WI38 (cell line): ENCODE results near the gene ANTXR2.

ENCODE experiments used
- H3K4me3 ChIP-seq: 2 replicates; pipeline ENCODE4 v1.5.1; 2011; ENCODE audit warnings: low read depth, mild to moderate bottlenecking, control low read depth, low read length
- TF ChIP-seq, protein P1 (sequence below): IDR thresholded peaks from 2 replicates; pipeline ENCODE4 v1.5.1; 2012; ENCODE audit warnings: low read depth, mild to moderate bottlenecking, control low read depth, low read length

Gene ANTXR2

DNA sequence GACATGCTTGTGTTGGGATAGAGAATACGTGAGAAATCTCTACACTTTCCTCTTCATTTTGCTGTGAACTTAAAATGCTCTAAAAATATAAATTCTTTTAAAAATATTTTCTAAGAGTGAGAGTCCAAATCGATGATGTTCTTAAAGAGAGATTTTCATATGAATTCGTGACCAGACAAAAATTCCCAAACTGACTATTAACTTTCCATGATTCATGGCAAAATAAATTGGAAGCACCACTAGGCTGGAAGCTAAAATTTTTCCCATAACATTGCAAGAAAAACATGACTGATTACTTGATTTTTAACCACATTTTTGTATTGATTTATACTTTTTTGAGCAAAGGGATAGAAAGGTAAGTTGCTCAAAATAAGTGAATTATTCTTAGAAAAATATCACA lies 201.1 kb downstream of the ANTXR2 start:
- no peak overlapping the region for H3K4me3 ChIP-seq
- TF ChIP-seq, protein P1, sequence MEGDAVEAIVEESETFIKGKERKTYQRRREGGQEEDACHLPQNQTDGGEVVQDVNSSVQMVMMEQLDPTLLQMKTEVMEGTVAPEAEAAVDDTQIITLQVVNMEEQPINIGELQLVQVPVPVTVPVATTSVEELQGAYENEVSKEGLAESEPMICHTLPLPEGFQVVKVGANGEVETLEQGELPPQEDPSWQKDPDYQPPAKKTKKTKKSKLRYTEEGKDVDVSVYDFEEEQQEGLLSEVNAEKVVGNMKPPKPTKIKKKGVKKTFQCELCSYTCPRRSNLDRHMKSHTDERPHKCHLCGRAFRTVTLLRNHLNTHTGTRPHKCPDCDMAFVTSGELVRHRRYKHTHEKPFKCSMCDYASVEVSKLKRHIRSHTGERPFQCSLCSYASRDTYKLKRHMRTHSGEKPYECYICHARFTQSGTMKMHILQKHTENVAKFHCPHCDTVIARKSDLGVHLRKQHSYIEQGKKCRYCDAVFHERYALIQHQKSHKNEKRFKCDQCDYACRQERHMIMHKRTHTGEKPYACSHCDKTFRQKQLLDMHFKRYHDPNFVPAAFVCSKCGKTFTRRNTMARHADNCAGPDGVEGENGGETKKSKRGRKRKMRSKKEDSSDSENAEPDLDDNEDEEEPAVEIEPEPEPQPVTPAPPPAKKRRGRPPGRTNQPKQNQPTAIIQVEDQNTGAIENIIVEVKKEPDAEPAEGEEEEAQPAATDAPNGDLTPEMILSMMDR: no peak

DNA sequence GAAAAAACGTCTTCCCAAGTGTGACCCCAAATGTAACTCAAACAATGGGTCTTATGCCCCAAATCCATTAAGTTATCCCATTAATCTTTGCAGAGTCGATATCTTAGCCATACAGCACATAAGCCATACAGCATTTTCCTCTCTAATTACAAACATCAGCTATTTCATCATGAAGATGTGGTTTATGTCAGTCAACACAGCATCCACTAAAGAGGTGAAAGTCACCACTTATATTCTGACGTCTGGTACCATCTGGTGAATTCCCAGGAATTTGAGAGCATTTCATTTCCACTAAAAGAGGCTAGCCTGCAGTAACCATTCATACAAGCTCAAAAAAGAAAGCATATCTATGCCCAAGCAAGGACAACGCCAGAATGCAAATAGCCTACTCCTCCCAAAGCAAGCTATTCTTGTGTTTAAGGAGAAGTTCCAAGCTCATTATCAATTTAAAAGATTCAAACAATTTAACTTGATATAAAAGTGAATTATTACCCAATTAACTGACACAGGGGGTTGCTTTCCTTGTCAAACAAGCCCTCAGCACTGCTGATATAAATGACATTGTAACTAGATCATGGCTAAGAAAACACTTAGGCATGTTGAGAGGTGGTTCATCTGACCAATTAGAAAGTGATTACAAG lies 203.3 kb downstream of the ANTXR2 start:
- H3K4me3 ChIP-seq: no peak overlapping the region
- TF ChIP-seq, protein P1: no peak

DNA sequence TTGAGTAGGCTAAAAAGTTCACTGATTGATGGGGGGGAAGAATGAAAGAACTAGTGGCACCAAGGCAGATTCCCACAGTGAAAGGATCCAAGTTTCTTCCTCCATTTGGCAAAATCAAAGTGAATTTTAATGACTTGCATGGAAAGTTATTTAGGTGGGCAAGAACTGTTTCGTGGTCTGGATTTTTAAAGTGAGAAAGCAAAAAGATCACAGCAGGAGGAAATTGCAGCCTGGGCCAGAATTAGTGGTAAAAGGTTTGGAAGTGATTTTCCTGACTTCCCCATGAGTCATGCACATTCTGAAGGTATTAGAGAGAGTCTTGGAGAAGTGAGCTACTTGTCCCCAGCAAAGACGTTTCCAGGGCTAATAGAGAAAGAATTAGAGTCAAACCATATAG lies 207.8 kb downstream of the ANTXR2 start:
- TF ChIP-seq, protein P1: no peak

DNA sequence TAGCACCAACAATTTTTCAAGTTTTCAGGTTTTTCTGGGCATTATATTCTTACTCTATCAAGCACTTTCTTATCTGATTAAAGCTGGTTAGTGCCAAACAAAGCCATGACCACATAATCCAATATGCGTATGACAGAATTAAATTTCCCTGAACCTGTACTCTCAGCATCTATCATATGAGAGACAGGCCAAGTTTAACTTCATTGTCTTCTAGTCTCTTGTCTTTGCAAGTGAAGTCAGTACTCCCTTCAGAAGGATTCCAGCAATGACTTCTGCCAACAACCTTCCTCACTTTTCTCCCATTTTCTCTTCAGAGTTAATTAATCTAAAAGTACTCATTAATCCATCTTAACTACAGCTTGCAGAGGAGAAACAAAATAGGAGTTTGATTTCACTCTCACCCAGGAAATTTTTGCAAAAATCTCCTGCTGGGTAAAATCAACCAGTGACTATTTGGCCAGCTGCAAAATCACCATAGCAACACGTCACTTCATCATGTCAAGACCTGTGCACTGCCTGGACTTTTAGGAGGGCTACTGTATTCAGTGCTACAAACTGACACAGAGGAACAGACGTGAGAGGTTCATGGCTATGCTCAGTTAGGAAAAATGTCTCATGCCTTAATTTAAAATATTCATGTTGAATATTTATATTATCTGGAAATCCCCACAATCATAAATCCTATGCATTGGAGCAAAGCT lies 208.4 kb downstream of the ANTXR2 start:
- H3K4me3 ChIP-seq: no peak overlapping the region
- TF ChIP-seq, protein P1: no peak

More for the DNA sequence above, 207.8 kb downstream of the ANTXR2 start:
- no peak overlapping the region for H3K4me3 ChIP-seq

DNA sequence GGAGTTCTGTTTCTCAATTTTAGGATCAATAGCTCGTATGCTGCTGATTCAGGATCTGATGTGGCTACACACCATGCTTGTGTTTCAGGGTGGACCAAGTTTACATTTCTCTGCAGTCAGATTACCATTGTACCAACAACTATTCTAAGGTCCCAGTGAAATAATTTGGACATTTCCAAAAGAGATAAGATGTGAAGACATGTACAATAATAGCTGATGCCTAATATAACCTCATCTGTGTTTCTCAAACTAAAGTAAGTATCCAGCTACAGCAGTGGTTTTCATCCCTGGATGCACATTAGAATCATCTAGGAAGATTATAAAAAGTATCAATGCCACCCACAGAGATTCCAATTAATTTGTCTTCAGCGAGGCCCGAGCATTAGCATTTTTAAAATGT lies 209.7 kb downstream of the ANTXR2 start:
- TF ChIP-seq, protein P1: no peak
- no peak overlapping the region for H3K4me3 ChIP-seq

DNA sequence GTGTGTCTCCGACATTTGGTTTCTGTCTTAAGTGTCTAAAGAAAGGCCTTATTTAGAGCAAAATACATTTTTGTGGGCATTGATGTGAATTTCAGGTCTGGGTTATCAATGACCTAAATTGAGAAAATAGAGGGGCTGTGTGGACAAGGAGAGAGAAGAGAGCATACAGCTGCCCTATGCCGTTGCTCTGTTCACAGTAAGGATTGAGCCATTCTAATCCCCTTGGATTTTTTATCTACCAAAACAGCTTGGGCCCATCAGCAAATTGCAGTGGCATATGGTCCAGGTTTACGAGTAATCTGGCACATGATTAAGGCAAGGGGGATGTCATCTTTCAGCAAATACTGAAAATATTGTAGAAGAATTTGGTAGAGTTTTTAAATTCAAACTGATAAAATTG lies 210.2 kb downstream of the ANTXR2 start:
- H3K4me3 ChIP-seq: no peak overlapping the region
- TF ChIP-seq, protein P1: no peak

DNA sequence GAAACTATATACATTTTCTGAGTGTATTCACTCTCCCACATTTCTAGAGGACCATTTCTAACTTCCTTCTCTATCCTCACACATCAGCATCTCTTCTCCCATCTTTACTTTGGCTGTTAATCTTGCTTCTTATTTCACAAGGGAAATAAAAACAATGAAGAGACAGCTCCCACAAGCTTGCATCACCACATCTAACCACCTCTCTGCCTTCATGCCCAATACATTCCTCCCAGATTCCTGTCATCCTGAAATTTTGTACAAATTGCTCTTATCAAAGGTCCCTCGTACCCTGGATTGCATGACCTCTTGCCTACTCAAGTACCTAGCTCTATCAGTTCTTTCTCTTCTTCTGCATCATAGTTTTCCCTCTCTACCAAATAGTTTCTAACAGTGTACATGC lies 215.2 kb downstream of the ANTXR2 start:
- TF ChIP-seq, protein P1: no peak
- no peak overlapping the region for H3K4me3 ChIP-seq
